Lower leg skin (tissue), 3 donors: Measurements from ENCODE around the gene PTGER1.

Source experiments
- POLR2A ChIP-seq, 2 donors: fragments of 450-650 bp; IDR thresholded peaks; one replicate each; pipeline ENCODE4 v1.6.1; 2016 to 2017; ENCODE audit warnings: antibody characterized with exemption in 2 of 2, mild to moderate bottlenecking in 1 of 2, moderate library complexity in 1 of 2
- TF ChIP-seq, protein P1 (sequence below), 3 donors: fragments of 450-650 bp; IDR thresholded peaks; one replicate each; pipeline ENCODE4 v1.5.1; 2016; ENCODE audit warnings: antibody characterized with exemption in 3 of 3, mild to moderate bottlenecking in 3 of 3, moderate library complexity in 2 of 3

DNA sequence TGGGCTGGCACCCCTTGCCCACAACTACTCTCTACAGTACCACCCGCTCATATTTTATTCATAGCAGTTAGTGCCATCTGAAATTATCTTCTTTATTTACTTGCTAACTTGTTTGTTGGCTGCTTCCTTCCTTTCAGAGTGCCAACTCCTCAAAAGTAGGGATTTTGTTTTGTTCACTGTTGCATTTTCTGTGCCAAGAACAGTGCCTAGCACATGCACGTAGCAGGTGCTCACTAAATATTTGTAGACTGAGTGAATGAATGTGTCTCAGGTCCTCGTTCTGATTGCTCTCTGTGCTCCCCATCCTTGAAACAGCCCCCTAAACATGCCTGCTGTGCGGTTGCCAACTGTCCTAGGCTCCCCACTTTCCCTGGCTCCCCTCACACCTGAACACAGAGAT is 19.3 kb upstream of the PTGER1 start:
- TF ChIP-seq, protein P1, sequence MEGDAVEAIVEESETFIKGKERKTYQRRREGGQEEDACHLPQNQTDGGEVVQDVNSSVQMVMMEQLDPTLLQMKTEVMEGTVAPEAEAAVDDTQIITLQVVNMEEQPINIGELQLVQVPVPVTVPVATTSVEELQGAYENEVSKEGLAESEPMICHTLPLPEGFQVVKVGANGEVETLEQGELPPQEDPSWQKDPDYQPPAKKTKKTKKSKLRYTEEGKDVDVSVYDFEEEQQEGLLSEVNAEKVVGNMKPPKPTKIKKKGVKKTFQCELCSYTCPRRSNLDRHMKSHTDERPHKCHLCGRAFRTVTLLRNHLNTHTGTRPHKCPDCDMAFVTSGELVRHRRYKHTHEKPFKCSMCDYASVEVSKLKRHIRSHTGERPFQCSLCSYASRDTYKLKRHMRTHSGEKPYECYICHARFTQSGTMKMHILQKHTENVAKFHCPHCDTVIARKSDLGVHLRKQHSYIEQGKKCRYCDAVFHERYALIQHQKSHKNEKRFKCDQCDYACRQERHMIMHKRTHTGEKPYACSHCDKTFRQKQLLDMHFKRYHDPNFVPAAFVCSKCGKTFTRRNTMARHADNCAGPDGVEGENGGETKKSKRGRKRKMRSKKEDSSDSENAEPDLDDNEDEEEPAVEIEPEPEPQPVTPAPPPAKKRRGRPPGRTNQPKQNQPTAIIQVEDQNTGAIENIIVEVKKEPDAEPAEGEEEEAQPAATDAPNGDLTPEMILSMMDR (IDR thresholded peaks at IDR 0.05): no peak
- TF ChIP-seq POLR2A (IDR thresholded peaks at IDR 0.05): no peak
